Measurements from ENCODE around the gene THSD7A.

THSD7A gene

GRCh38 chr7:11754123-11754522 is 77.9 kb downstream of the THSD7A start:
- no peak for DNase-seq (ENCODE audit: low read depth)
- no peak for TF ChIP-seq CTCF (IDR thresholded peaks at IDR 0.05; ENCODE audit: control insufficient read depth, extremely low read depth, insufficient read depth)
- H3K4me3 ChIP-seq (ENCODE audit: low read depth, low read length): no peak overlapping the region

DNA sequence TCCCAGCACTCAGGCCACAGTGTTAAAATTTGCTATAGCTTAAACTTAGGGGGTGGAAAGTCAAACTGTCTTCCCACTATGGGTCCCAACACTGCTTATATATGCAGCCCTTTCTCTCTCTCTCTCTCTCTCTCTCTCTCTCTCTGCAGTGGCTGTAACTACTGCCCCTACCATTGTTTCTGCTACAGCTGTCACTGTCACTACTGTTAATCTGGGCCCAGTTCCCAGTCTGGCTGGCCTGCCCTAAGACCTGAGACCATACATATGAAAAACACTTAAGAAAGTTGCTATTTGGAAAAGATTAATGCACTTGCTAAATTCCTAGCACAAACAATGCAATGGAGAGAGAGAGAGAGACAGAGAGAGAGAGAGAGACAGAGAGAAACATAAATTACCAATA is 78.6 kb downstream of the THSD7A start:
- no peak overlapping the region for H3K4me3 ChIP-seq (ENCODE audit: low read depth, low read length)
- DNase-seq (ENCODE audit: low read depth): no peak
- TF ChIP-seq CTCF (IDR thresholded peaks at IDR 0.05; ENCODE audit: control insufficient read depth, extremely low read depth, insufficient read depth): no peak

DNA sequence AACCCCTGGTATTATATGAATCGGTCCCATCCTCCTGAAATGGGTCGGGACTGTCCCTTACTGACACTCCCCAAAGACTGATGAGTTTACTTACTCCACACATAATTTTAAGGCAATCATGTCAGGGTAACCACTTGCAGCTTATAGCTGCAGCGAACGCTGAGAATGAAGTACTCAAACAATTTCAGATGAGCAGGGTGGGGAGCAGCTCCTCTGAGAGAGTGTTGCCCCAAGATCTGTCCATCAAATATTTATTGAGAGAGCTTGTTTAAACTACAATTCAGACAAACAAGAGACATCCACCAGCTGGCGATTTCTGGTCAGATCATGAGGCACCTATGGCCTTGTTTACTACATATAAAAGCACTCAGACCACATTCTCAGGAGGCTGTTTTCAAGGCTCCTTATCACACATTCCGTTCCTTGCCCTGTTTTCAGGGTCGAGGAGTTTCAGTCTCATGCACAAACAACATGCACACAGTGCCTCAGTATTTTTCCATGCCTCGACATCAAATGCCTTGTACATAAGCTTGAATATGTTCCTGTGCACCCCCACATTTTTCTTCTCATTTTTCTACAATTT is 80.1 kb downstream of the THSD7A start:
- no peak for TF ChIP-seq CTCF (IDR thresholded peaks at IDR 0.05; ENCODE audit: control insufficient read depth, extremely low read depth, insufficient read depth)
- DNase-seq (ENCODE audit: low read depth): peak; percentile 6
- H3K4me3 ChIP-seq (ENCODE audit: low read depth, low read length): no peak overlapping the region

- no peak for DNase-seq (ENCODE audit: low read depth)
- H3K4me3 ChIP-seq (ENCODE audit: low read depth, low read length): no peak overlapping the region
- TF ChIP-seq CTCF (IDR thresholded peaks at IDR 0.05; ENCODE audit: control insufficient read depth, extremely low read depth, insufficient read depth): no peak
Observed at GRCh38 chr7:11751315-11751714, 80.7 kb downstream of the THSD7A start.

DNA sequence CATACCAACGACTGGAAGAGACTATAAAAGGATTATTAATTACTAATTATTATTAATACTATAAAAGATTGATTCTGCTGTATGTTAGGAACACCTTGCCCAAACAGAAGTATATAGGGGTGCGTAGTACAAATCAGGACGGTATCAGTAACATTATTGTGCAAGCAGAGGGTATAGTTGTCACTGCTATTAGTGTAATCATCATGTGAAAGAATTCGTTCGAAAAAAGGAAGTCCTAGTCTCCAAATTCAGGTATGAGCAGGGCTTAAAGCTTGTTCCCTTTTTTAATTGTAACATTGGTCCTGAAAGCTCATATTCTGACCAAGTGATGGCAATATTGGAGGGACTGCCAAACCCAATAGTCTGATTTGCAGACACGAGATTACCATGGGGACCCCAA is 81.8 kb downstream of the THSD7A start:
- DNase-seq (ENCODE audit: low read depth): no peak
- no peak for TF ChIP-seq CTCF (IDR thresholded peaks at IDR 0.05; ENCODE audit: control insufficient read depth, extremely low read depth, insufficient read depth)
- H3K4me3 ChIP-seq (ENCODE audit: low read depth, low read length): no peak overlapping the region

GRCh38 chr7:11749629-11750028 is 82.4 kb downstream of the THSD7A start:
- H3K4me3 ChIP-seq (ENCODE audit: low read depth, low read length): no peak overlapping the region
- no peak for DNase-seq (ENCODE audit: low read depth)
- no peak for TF ChIP-seq CTCF (IDR thresholded peaks at IDR 0.05; ENCODE audit: control insufficient read depth, extremely low read depth, insufficient read depth)

- DNase-seq (ENCODE audit: low read depth): no peak
- TF ChIP-seq CTCF (IDR thresholded peaks at IDR 0.05; ENCODE audit: control insufficient read depth, extremely low read depth, insufficient read depth): no peak
- no peak overlapping the region for H3K4me3 ChIP-seq (ENCODE audit: low read depth, low read length)
Observed at GRCh38 chr7:11748884-11749283, 83.1 kb downstream of the THSD7A start.

Data from LNCaP clone FGC (cell line).